Astrocyte (in vitro differentiated cells and primary cell): ENCODE results near the gene GNAO1.

Experiments
- EZH2 ChIP-seq: IDR thresholded peaks from 2 replicates; pipeline ENCODE4 v1.6.1; 2012; ENCODE audit warnings: mild to moderate bottlenecking, low read length, inconsistent platforms; ENCODE audit not compliant: insufficient read depth
- TF ChIP-seq, protein P1 (sequence below): IDR thresholded peaks from 2 replicates; pipeline ENCODE4 v1.5.1; 2011; ENCODE audit warnings: low read depth, mild to moderate bottlenecking, inconsistent platforms, low read length, moderate library complexity; ENCODE audit not compliant: insufficient read depth

- TF ChIP-seq EZH2: no peak
- TF ChIP-seq, protein P1, sequence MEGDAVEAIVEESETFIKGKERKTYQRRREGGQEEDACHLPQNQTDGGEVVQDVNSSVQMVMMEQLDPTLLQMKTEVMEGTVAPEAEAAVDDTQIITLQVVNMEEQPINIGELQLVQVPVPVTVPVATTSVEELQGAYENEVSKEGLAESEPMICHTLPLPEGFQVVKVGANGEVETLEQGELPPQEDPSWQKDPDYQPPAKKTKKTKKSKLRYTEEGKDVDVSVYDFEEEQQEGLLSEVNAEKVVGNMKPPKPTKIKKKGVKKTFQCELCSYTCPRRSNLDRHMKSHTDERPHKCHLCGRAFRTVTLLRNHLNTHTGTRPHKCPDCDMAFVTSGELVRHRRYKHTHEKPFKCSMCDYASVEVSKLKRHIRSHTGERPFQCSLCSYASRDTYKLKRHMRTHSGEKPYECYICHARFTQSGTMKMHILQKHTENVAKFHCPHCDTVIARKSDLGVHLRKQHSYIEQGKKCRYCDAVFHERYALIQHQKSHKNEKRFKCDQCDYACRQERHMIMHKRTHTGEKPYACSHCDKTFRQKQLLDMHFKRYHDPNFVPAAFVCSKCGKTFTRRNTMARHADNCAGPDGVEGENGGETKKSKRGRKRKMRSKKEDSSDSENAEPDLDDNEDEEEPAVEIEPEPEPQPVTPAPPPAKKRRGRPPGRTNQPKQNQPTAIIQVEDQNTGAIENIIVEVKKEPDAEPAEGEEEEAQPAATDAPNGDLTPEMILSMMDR: no peak
Observed at GRCh38 chr16:56389554-56389953, 198.3 kb downstream of the GNAO1 start.
